ENCODE data around the gene CCDC13. TPM values are rescaled to one million over a fixed set of nuclear protein-coding genes. Genes with fewer than 3 reads are reported as not detected.

Gene CCDC13
- total and polyA plus RNA-seq, 2 experiments from 2014 or later, result 0.27 to 0.45 TPM

DNA sequence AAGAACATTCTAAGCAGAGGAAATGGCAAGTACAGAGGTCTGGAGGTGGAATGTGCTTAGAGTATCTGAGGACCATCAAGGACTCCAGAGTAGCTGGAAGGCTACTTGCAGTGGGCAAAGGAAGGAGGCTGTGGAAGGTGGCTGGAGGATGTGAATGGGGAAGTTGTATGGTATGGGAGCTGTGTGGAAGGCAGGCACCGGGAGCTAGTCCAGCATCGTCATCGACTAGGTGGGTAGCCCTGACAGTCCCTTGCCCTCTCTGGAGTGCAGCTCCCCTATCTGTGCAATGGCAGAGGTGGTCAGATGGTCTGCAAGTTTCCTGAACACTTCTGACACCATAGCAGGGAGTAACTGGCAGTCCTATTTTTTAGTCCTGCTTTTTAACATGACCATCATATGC lies 19.3 kb downstream of the CCDC13 start (continued):
- TF ChIP-seq ETS1 (IDR thresholded peaks at IDR 0.05), result no peak
- TF ChIP-seq NANOG (IDR thresholded peaks at IDR 0.05; ENCODE audit: borderline replicate concordance), result no peak
- TF ChIP-seq JUNB (IDR thresholded peaks at IDR 0.05; ENCODE audit: unreplicated experiment), result no peak

GRCh38 chr3:42752961-42753360 lies 20.1 kb downstream of the CCDC13 start:
- H3K4me3 ChIP-seq, result no peak overlapping the region
- H3K4me1 Mint-ChIP-seq, result peaks cover 13% of the 10 kb centered on the region; the same call in 2 of the 3 replicates
- no peak overlapping the region for H3K4me2 ChIP-seq
- H3K27ac ChIP-seq (ENCODE audit: low read depth), result no peak overlapping the region
- H3K79me2 ChIP-seq (replicated peaks; ENCODE audit: insufficient read depth), result no peaks in the 10 kb centered on the region
- H3F3A ChIP-seq (replicated peaks; ENCODE audit: low read depth), result no peaks in the 10 kb centered on the region
- H3K27ac Mint-ChIP-seq, result no peak overlapping the region
- H3K27me3 Mint-ChIP-seq (ENCODE audit: insufficient read depth, low read depth, poor library complexity), result peaks cover 8% of the 10 kb centered on the region
- no peak for ATAC-seq
- H3K27me3 ChIP-seq (ENCODE audit: insufficient read depth), result no peaks in the 10 kb centered on the region
- H3K9me2 ChIP-seq (ENCODE audit: insufficient read depth), result no peaks in the 10 kb centered on the region
- no peaks in the 10 kb centered on the region for H3K36me3 Mint-ChIP-seq (ENCODE audit: low read depth)
- no peaks in the 10 kb centered on the region for H3K36me3 ChIP-seq (ENCODE audit: insufficient read depth)
- no peak overlapping the region for H3K4me3 Mint-ChIP-seq
- no peak overlapping the region for H2AFZ ChIP-seq
- H4K20me1 ChIP-seq (replicated peaks; ENCODE audit: insufficient read depth), result no peaks in the 10 kb centered on the region
- DNase-seq (ENCODE audit: low spot score), result no peak
- H3K9me3 Mint-ChIP-seq, result no peaks in the 10 kb centered on the region
- no peaks in the 10 kb centered on the region for H3K4me1 ChIP-seq (ENCODE audit: insufficient read depth)
- TF ChIP-seq CREB1 (CRISPR knock-in tag; IDR thresholded peaks at IDR 0.05; ENCODE audit: low read depth), result no peak
- no peak for TF ChIP-seq EZH2 (IDR thresholded peaks at IDR 0.05; ENCODE audit: low read depth, unreplicated experiment)
- no peak for TF ChIP-seq POLR2AphosphoS5 (IDR thresholded peaks at IDR 0.05; ENCODE audit: low read depth)
- TF ChIP-seq STAT1 (IDR thresholded peaks at IDR 0.05; ENCODE audit: unreplicated experiment), result no peak
- TF ChIP-seq ZNF114 (CRISPR knock-in tag; IDR thresholded peaks at IDR 0.05), result no peak
- no peak for TF ChIP-seq JUNB (IDR thresholded peaks at IDR 0.05; ENCODE audit: unreplicated experiment)
- TF ChIP-seq ZNF331 (CRISPR knock-in tag; IDR thresholded peaks at IDR 0.05; ENCODE audit: low read depth), result no peak
- TF ChIP-seq ETS1 (IDR thresholded peaks at IDR 0.05), result no peak
- no peak for TF ChIP-seq REST (IDR thresholded peaks at IDR 0.05; ENCODE audit: unreplicated experiment)
- TF ChIP-seq NANOG (IDR thresholded peaks at IDR 0.05; ENCODE audit: borderline replicate concordance), result no peak
- TF ChIP-seq, protein P1, sequence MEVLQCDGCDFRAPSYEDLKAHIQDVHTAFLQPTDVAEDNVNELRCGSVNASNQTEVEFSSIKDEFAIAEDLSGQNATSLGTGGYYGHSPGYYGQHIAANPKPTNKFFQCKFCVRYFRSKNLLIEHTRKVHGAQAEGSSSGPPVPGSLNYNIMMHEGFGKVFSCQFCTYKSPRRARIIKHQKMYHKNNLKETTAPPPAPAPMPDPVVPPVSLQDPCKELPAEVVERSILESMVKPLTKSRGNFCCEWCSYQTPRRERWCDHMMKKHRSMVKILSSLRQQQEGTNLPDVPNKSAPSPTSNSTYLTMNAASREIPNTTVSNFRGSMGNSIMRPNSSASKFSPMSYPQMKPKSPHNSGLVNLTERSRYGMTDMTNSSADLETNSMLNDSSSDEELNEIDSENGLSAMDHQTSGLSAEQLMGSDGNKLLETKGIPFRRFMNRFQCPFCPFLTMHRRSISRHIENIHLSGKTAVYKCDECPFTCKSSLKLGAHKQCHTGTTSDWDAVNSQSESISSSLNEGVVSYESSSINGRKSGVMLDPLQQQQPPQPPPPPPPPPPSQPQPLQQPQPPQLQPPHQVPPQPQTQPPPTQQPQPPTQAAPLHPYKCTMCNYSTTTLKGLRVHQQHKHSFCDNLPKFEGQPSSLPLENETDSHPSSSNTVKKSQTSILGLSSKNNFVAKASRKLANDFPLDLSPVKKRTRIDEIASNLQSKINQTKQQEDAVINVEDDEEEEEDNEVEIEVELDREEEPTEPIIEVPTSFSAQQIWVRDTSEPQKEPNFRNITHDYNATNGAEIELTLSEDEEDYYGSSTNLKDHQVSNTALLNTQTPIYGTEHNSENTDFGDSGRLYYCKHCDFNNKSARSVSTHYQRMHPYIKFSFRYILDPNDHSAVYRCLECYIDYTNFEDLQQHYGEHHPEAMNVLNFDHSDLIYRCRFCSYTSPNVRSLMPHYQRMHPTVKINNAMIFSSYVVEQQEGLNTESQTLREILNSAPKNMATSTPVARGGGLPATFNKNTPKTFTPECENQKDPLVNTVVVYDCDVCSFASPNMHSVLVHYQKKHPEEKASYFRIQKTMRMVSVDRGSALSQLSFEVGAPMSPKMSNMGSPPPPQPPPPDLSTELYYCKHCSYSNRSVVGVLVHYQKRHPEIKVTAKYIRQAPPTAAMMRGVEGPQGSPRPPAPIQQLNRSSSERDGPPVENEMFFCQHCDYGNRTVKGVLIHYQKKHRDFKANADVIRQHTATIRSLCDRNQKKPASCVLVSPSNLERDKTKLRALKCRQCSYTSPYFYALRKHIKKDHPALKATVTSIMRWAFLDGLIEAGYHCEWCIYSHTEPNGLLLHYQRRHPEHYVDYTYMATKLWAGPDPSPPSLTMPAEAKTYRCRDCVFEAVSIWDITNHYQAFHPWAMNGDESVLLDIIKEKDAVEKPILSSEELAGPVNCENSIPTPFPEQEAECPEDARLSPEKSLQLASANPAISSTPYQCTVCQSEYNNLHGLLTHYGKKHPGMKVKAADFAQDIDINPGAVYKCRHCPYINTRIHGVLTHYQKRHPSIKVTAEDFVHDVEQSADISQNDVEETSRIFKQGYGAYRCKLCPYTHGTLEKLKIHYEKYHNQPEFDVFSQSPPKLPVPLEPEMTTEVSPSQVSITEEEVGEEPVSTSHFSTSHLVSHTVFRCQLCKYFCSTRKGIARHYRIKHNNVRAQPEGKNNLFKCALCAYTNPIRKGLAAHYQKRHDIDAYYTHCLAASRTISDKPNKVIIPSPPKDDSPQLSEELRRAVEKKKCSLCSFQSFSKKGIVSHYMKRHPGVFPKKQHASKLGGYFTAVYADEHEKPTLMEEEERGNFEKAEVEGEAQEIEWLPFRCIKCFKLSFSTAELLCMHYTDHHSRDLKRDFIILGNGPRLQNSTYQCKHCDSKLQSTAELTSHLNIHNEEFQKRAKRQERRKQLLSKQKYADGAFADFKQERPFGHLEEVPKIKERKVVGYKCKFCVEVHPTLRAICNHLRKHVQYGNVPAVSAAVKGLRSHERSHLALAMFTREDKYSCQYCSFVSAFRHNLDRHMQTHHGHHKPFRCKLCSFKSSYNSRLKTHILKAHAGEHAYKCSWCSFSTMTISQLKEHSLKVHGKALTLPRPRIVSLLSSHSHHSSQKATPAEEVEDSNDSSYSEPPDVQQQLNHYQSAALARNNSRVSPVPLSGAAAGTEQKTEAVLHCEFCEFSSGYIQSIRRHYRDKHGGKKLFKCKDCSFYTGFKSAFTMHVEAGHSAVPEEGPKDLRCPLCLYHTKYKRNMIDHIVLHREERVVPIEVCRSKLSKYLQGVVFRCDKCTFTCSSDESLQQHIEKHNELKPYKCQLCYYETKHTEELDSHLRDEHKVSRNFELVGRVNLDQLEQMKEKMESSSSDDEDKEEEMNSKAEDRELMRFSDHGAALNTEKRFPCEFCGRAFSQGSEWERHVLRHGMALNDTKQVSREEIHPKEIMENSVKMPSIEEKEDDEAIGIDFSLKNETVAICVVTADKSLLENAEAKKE (CRISPR knock-in tag; IDR thresholded peaks at IDR 0.05), result no peak
- no peak for TF ChIP-seq CTCF (conservative IDR thresholded peaks at IDR 0.05; ENCODE audit: low read depth in 2 of 2)
